Trophoblast cell (in vitro differentiated cells and primary cell): ENCODE results near the gene WBP11.

Source experiments
- DNase-seq, 2 donors: peaks; one replicate each; pipeline ENCODE4 v3.0.0-alpha.2; 2016
- H2AFZ ChIP-seq: 2 replicates; pipeline ENCODE4 v1.6.1; 2013; ENCODE audit warnings: low read length, moderate library complexity, mild to moderate bottlenecking; ENCODE audit not compliant: insufficient read depth, poor library complexity
- H2AK5ac ChIP-seq: 2 replicates; pipeline ENCODE4 v1.6.1; 2013; ENCODE audit warnings: mild to moderate bottlenecking, low read length
- H2BK120ac ChIP-seq: 2 replicates; pipeline ENCODE4 v1.6.1; 2013; ENCODE audit warnings: low read length, mild to moderate bottlenecking, moderate library complexity; ENCODE audit not compliant: insufficient read depth, poor library complexity
- H2BK12ac ChIP-seq: 2 replicates; pipeline ENCODE4 v1.6.1; 2013; ENCODE audit warnings: mild to moderate bottlenecking, low read length, moderate library complexity
- H2BK5ac ChIP-seq: 2 replicates; pipeline ENCODE4 v1.6.1; 2013; ENCODE audit warnings: low read length, low read depth, moderate library complexity, mild to moderate bottlenecking; ENCODE audit not compliant: poor library complexity
- H3K14ac ChIP-seq: 2 replicates; pipeline ENCODE4 v1.6.1; 2013; ENCODE audit warnings: mild to moderate bottlenecking, low read length
- H3K18ac ChIP-seq: 2 replicates; pipeline ENCODE4 v1.6.1; 2013; ENCODE audit warnings: mild to moderate bottlenecking, low read length
- H3K23ac ChIP-seq: 2 replicates; pipeline ENCODE4 v1.6.1; 2013; ENCODE audit warnings: low read length
- H3K27ac ChIP-seq: 2 replicates; pipeline ENCODE4 v1.5.1; 2013; ENCODE audit warnings: low read depth, mild to moderate bottlenecking, inconsistent platforms, low read length, moderate library complexity
- H3K27me3 ChIP-seq: 2 replicates; pipeline ENCODE4 v1.6.1; 2013; ENCODE audit warnings: inconsistent platforms, mild to moderate bottlenecking, low read length, moderate library complexity; ENCODE audit not compliant: insufficient read depth
- H3K36me3 ChIP-seq, 2 experiments: 1 replicate in 1 of 2; 2 replicates in 1 of 2; pipeline ENCODE4 v1.6.1; 2013; ENCODE audit warnings: low read length in 2 of 2, mild to moderate bottlenecking in 2 of 2, moderate library complexity in 1 of 2; ENCODE audit not compliant: insufficient read depth in 2 of 2, control insufficient read depth in 1 of 2
- H3K4ac ChIP-seq: 2 replicates; pipeline ENCODE4 v1.6.1; 2013; ENCODE audit warnings: low read depth, mild to moderate bottlenecking, low read length, moderate library complexity
- H3K4me1 ChIP-seq, 2 experiments: 1 replicate in 1 of 2; 2 replicates in 1 of 2; pipeline ENCODE4 v1.6.1; 2013; ENCODE audit warnings: low read length in 2 of 2, mild to moderate bottlenecking in 2 of 2, moderate library complexity in 1 of 2; ENCODE audit not compliant: insufficient read depth in 2 of 2, control insufficient read depth in 1 of 2
- H3K4me2 ChIP-seq: 2 replicates; pipeline ENCODE4 v1.6.1; 2013; ENCODE audit warnings: inconsistent platforms, mild to moderate bottlenecking, low read length, moderate library complexity
- H3K4me3 ChIP-seq: 2 replicates; pipeline ENCODE4 v1.5.1; 2013; ENCODE audit warnings: mild to moderate bottlenecking, low read depth, low read length, inconsistent platforms
- H3K79me1 ChIP-seq: one replicate; pipeline ENCODE4 v1.6.1; 2013; ENCODE audit warnings: low read length
- H3K79me2 ChIP-seq: 2 replicates; pipeline ENCODE4 v1.6.1; 2013; ENCODE audit warnings: low read length, mild to moderate bottlenecking; ENCODE audit not compliant: control insufficient read depth, insufficient read depth, poor library complexity
- H3K9ac ChIP-seq: 2 replicates; pipeline ENCODE4 v1.6.1; 2013; ENCODE audit warnings: mild to moderate bottlenecking, low read length
- H3K9me3 ChIP-seq: 2 replicates; pipeline ENCODE4 v1.6.1; 2013; ENCODE audit warnings: low read depth, mild to moderate bottlenecking, control low read depth, inconsistent platforms, low read length; ENCODE audit not compliant: insufficient read depth
- H4K12ac ChIP-seq: 2 replicates; pipeline ENCODE4 v1.6.1; 2013; ENCODE audit warnings: low read depth, mild to moderate bottlenecking, low read length, moderate library complexity
- H4K8ac ChIP-seq: 2 replicates; pipeline ENCODE4 v1.6.1; 2013; ENCODE audit warnings: low read depth, mild to moderate bottlenecking, low read length, moderate library complexity
- H4K91ac ChIP-seq: one replicate; pipeline ENCODE4 v1.6.1; 2013; ENCODE audit warnings: low read depth, mild to moderate bottlenecking, low read length, moderate library complexity
- WGBS: extraction: QIAGEN DNeasy Blood & Tissue Kit; methylation state at CpG from one replicate; pipeline ENCODE4 v1.1.7; 2013; ENCODE audit warnings: missing lambda C conversion rate; ENCODE audit not compliant: insufficient read length, insufficient coverage; ENCODE audit errors: extremely low coverage; 5-methylcytosine and 5-hydroxymethylcytosine counted together

WBP11 gene

DNA sequence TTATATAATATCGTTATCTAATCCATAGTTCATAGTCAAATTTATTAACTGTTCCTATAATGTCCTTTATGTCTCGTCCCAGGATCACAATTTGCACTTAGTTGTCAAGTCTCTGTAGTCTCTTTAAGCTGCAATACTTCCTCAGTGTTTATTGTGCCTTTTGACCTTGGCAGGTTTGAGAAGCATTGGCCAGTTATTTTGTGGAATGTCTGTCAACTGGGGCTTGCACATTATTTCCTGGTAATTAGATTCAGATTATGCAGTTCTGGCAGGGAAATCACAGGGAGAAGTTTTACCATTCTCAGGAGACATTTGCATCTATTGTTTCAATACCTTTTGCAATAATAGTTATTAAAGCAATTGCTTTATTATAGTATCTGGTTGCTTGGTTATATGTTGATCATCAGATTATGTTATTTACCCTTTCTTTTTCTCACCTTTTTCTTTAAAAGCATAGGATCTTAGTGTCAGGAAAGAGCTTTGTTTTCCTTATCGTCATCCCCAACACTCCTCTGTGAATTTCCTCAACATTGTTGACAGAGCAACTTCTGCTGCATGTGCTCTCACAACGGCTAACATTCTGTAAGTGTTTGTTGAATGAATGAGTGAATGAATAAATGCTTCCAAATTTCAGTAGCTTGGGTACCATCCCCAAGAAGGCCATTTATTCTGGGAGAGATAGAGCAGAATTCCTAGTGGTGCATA lies 43.8 kb upstream of the WBP11 start:
- no peaks in the 10 kb centered on the region for H3K36me3 ChIP-seq
- H3K4me1 ChIP-seq, result peaks cover 2 to 23% of the 10 kb centered on the region in 2 experiments
- no peak overlapping the region for H3K23ac ChIP-seq
- WGBS, result 100% methylated on average over 1 of the region's 4 CpGs
- H3K79me1 ChIP-seq, result peaks cover 30% of the 10 kb centered on the region
- H2AFZ ChIP-seq, result no peak overlapping the region
- H2BK12ac ChIP-seq, result peak overlapping the region; percentile 100
- peak overlapping the region; percentile 10 for H3K18ac ChIP-seq
- no peak overlapping the region for H3K9ac ChIP-seq
- H3K14ac ChIP-seq, result peak overlapping the region; percentile 87
- no peaks in the 10 kb centered on the region for H3K27me3 ChIP-seq
- no peak overlapping the region for H3K4ac ChIP-seq
- peaks cover 4% of the 10 kb centered on the region for H3K79me2 ChIP-seq
- no peak overlapping the region for H3K27ac ChIP-seq
- H2BK5ac ChIP-seq, result no peak overlapping the region
- DNase-seq, result no peak
- H3K4me2 ChIP-seq, result no peak overlapping the region
- H3K4me3 ChIP-seq, result no peak overlapping the region
- no peak overlapping the region for H4K12ac ChIP-seq
- peak overlapping the region; percentile 26 for H2BK120ac ChIP-seq
- H4K8ac ChIP-seq, result peak overlapping the region; percentile 91
- peak overlapping the region; percentile 95 for H4K91ac ChIP-seq
- no peak overlapping the region for H2AK5ac ChIP-seq
- H3K9me3 ChIP-seq, result no peaks in the 10 kb centered on the region

DNA sequence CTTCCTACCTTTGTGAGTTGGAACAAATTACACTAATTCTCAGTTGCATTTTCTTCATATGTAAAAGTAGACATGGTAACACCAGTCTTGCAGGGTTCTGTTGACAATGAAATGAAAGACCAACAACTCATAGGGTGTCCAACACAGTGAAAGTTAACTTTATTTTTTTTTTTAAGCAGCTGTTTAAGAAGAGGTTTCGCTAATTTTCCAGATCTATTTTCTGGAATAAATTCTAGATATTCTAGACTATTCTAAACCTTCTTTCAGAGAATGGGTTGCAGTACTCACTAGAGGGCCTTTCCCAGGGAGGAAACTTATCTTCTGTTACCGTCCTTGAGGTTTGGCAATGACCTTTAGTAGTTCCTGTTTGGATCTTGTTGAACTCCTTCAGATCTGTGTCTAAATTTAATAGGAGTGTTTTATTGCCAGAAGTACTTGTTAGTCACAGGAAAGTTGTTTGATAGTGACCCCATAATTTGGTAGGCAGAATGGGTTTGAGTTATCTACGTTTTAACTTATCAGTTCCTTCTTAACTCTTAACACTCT lies 42.8 kb upstream of the WBP11 start:
- no peak overlapping the region for H4K91ac ChIP-seq
- no peak overlapping the region for H2BK120ac ChIP-seq
- WGBS, result no CpG with 5 or more reads among the region's 3 CpGs

DNA sequence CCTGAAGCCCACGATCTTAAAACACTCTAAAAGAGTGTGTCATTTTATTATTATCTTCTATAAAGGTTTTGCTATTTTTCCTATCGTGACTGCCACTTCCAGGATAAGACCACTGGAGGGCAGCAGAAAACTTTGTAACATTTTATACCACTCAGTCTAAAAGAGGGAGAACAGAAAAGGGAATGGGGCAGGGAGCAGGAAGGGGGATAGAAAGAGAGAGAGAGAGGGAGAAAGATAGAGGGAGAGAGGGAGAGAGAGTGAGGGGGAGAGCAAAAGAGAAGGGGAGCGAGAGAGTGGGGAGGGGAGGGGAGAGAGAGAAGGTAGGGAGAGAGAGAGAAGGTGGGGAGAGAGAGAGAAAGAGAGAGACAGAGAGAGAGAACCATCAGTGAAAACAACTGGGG lies 42.1 kb upstream of the WBP11 start:
- Histone ChIP-seq H3K36me3 (no peaks in the 10 kb centered on the region), H3K9ac (no peak overlapping the region), H3K18ac (no peak overlapping the region), H3K9me3 (no peaks in the 10 kb centered on the region), H2BK5ac (peak overlapping the region; percentile 92), H3K27ac (no peak overlapping the region), H2BK12ac (peak overlapping the region; percentile 45), H4K91ac (peak overlapping the region; percentile 86), H3K4me2 (no peak overlapping the region), H3K4ac (peak overlapping the region; percentile 51), H3K79me1 (peaks cover 17% of the 10 kb centered on the region), H3K4me1 (peaks cover 2 to 14% of the 10 kb centered on the region in 2 experiments), H2AK5ac (no peak overlapping the region), H3K4me3 (no peak overlapping the region), H3K79me2 (peaks cover 4% of the 10 kb centered on the region), H2BK120ac (peak overlapping the region; percentile 81), H3K27me3 (no peaks in the 10 kb centered on the region), H3K23ac (no peak overlapping the region), H4K12ac (no peak overlapping the region), H2AFZ (no peak overlapping the region), H4K8ac (peak overlapping the region; percentile 82), H3K14ac (peak overlapping the region; percentile 61)
- peak; percentile 58 to 85 for DNase-seq
- WGBS, result no CpG with 5 or more reads among the region's 3 CpGs

More for the DNA sequence above, 42.8 kb upstream of the WBP11 start:
- Histone ChIP-seq H4K12ac (no peak overlapping the region), H3K4me3 (no peak overlapping the region), H3K79me2 (peaks cover 4% of the 10 kb centered on the region), H3K14ac (no peak overlapping the region), H3K18ac (no peak overlapping the region), H3K36me3 (no peaks in the 10 kb centered on the region), H2BK5ac (no peak overlapping the region), H3K79me1 (peaks cover 23% of the 10 kb centered on the region), H2BK12ac (no peak overlapping the region), H3K4ac (no peak overlapping the region), H3K9ac (no peak overlapping the region), H3K27ac (no peak overlapping the region), H2AK5ac (no peak overlapping the region), H3K9me3 (no peaks in the 10 kb centered on the region), H3K27me3 (no peaks in the 10 kb centered on the region), H3K4me1 (peaks cover 2 to 21% of the 10 kb centered on the region in 2 experiments), H3K23ac (no peak overlapping the region), H2AFZ (no peak overlapping the region), H4K8ac (no peak overlapping the region), H3K4me2 (no peak overlapping the region)
- no peak for DNase-seq

DNA sequence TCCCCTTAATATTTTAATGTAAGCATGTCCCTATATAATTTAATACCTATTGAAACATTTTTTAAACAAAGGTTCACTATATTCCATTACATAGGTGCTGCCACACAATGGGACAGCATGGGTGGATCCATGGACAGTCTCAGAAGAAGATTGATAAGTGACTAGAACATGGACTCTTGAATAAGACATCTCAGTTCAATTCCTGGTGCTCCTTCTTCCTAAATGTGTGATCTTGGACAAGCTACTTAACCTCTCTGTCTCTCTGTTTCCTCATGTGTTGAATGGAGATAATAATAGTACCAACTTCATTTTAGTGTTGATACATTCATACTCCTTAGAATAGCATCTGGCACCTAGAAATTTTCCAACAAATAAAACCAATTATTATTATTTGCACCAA lies 41.1 kb upstream of the WBP11 start:
- no peak overlapping the region for H3K4ac ChIP-seq
- H4K8ac ChIP-seq, result no peak overlapping the region
- H3K4me2 ChIP-seq, result no peak overlapping the region
- no peak overlapping the region for H4K91ac ChIP-seq
- H3K79me1 ChIP-seq, result peaks cover 17% of the 10 kb centered on the region
- H3K36me3 ChIP-seq, result no peaks in the 10 kb centered on the region
- H3K9me3 ChIP-seq, result no peaks in the 10 kb centered on the region
- H4K12ac ChIP-seq, result no peak overlapping the region
- H2BK120ac ChIP-seq, result no peak overlapping the region
- no peaks in the 10 kb centered on the region for H3K27me3 ChIP-seq
- H3K27ac ChIP-seq, result no peak overlapping the region
- H3K14ac ChIP-seq, result no peak overlapping the region
- H3K23ac ChIP-seq, result no peak overlapping the region
- H3K4me1 ChIP-seq, result peaks cover 2 to 14% of the 10 kb centered on the region in 2 experiments
- DNase-seq, result no peak
- no peak overlapping the region for H2BK12ac ChIP-seq
- H2AFZ ChIP-seq, result no peak overlapping the region
- H2BK5ac ChIP-seq, result no peak overlapping the region
- H3K9ac ChIP-seq, result no peak overlapping the region
- H3K4me3 ChIP-seq, result no peak overlapping the region
- H3K18ac ChIP-seq, result no peak overlapping the region
- H2AK5ac ChIP-seq, result no peak overlapping the region
- peaks cover 4% of the 10 kb centered on the region for H3K79me2 ChIP-seq
